ENCODE measurements around the gene PCIF1. TPM values are rescaled to one million over a fixed set of nuclear protein-coding genes. Genes with fewer than 3 reads are reported as not detected.

Gene PCIF1
- total RNA-seq, 4 donors from 2014 or later: 52.2 to 59.0 (median 53.0) TPM

DNA sequence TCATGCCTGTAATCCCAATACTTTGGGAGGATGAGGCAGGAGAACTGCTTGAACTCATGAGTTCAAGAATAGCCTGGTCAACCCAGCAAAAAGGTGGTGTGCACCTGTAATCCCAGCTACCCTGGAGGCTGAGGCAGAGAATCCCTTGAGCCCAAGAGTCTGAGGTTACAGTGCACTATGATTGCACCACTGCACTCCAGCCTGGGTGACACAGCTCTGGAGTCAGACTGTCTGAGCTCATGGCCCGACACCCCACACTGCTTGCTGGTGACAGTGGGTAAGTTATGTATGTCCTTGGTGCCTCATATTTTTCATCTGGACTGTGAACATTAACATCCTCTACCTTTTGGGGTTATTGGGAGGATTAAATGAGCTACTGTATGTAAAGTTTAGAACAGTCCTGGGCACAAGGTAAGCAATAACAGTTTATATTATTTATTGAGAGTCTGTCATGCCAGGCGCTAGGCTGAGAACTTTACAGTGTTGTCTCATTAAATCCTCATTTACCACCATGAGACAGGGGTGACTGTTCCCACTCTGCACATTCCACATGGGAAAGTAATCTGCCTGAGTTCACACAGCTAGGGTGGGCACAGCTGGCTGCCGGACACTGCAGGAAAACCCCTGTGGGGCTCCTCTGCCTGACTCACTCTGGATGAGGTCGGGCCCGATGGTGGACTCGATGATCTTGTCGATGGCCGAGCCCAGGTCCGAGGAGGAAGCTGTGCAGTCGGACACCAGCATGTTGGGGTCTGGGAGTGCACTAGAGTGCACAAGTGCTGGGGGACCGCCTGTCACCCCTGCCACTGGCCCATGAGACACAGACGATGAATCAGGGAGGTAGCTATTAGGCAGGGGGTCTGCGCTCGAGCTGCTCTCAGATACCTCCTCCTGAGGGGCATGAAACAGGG lies 34.6 kb downstream of the PCIF1 start:
- peaks cover 0 to 38% (median 14%) of the 10 kb centered on the region in 4 donors for H3K4me1 ChIP-seq
- no peaks in the 10 kb centered on the region for H3K27me3 ChIP-seq
- DNase-seq (ENCODE audit: low spot score in 2 of 2): no peak
- WGBS, 2 donors: 72 to 73% methylated on average over 14 of the region's 14 CpGs
- no peak overlapping the region for H3K4me3 ChIP-seq
- peak overlapping the region in 2 of 4 donors; percentile 99 to 100 for H3K27ac ChIP-seq
- no peaks in the 10 kb centered on the region for H3K9me3 ChIP-seq
- H3K36me3 ChIP-seq: peaks cover 0 to 53% (median 14%) of the 10 kb centered on the region in 3 donors
- TF ChIP-seq EP300 (IDR thresholded peaks at IDR 0.05) (no peak), POLR2A (IDR thresholded peaks at IDR 0.05) (no peak)
- TF ChIP-seq, protein P1, sequence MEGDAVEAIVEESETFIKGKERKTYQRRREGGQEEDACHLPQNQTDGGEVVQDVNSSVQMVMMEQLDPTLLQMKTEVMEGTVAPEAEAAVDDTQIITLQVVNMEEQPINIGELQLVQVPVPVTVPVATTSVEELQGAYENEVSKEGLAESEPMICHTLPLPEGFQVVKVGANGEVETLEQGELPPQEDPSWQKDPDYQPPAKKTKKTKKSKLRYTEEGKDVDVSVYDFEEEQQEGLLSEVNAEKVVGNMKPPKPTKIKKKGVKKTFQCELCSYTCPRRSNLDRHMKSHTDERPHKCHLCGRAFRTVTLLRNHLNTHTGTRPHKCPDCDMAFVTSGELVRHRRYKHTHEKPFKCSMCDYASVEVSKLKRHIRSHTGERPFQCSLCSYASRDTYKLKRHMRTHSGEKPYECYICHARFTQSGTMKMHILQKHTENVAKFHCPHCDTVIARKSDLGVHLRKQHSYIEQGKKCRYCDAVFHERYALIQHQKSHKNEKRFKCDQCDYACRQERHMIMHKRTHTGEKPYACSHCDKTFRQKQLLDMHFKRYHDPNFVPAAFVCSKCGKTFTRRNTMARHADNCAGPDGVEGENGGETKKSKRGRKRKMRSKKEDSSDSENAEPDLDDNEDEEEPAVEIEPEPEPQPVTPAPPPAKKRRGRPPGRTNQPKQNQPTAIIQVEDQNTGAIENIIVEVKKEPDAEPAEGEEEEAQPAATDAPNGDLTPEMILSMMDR (IDR thresholded peaks at IDR 0.05): no peak

GRCh38 chr20:45969712-45970634 lies 35.5 kb downstream of the PCIF1 start:
- Histone ChIP-seq H3K4me1 (peaks cover 0 to 38% (median 14%) of the 10 kb centered on the region in 4 donors), H3K27me3 (no peaks in the 10 kb centered on the region), H3K9me3 (no peaks in the 10 kb centered on the region), H3K4me3 (peak overlapping the region in 1 of 4 donors; percentile 83), H3K36me3 (peaks cover 0 to 44% (median 12%) of the 10 kb centered on the region in 3 donors), H3K27ac (peak overlapping the region in 3 of 4 donors; percentile 99 to 100 (median 99))
- 30 to 41% methylated on average over 6 of the region's 6 CpGs for WGBS, 2 donors
- TF ChIP-seq POLR2A (IDR thresholded peaks at IDR 0.05) (no peak), EP300 (IDR thresholded peaks at IDR 0.05) (no peak)
- TF ChIP-seq, protein P1 (IDR thresholded peaks at IDR 0.05): peak; percentile 42 to 50 (median 48)
- DNase-seq (ENCODE audit: low spot score in 2 of 2): no peak

- peak in 1 of 2 donors; percentile 43 for DNase-seq (ENCODE audit: low spot score in 2 of 2)
- WGBS, 2 donors: 15 to 28% methylated on average over 17 to 23 of the region's 34 CpGs
- H3K27me3 ChIP-seq: no peaks in the 10 kb centered on the region
Observed at GRCh38 chr20:45970646-45971424, 36.4 kb downstream of the PCIF1 start.

DNA sequence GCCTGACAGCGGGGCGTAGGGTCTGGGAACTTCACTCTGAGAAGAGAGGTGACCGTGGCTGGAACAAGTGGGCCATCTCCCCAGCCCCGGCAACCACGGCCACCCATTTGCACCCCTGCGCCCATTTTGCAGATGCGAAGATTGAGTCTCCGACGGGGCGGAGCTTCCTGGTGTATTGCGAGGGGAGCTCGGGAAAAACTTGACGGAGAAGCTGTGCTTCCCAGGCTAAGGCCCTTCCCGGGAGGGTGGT lies 36.9 kb downstream of the PCIF1 start:
- Histone ChIP-seq H3K4me1 (peaks cover 0 to 38% (median 14%) of the 10 kb centered on the region in 4 donors), H3K4me3 (peak overlapping the region; percentile 64 to 86 (median 84)), H3K27ac (peak overlapping the region; percentile 99 to 100 (median 99)), H3K9me3 (no peaks in the 10 kb centered on the region), H3K36me3 (peaks cover 0 to 31% (median 12%) of the 10 kb centered on the region in 3 donors), H3K27me3 (no peaks in the 10 kb centered on the region)
- DNase-seq (ENCODE audit: low spot score in 2 of 2): no peak
- TF ChIP-seq EP300 (IDR thresholded peaks at IDR 0.05): peak in 1 of 2 donors; percentile 6
- TF ChIP-seq, protein P1 (IDR thresholded peaks at IDR 0.05): no peak
- 3 to 5% methylated on average over 11 to 12 of the region's 14 CpGs for WGBS, 2 donors

More at GRCh38 chr20:45970646-45971424, 36.4 kb downstream of the PCIF1 start:
- Histone ChIP-seq H3K9me3 (no peaks in the 10 kb centered on the region), H3K4me1 (peaks cover 0 to 38% (median 14%) of the 10 kb centered on the region in 4 donors), H3K36me3 (peaks cover 0 to 35% (median 12%) of the 10 kb centered on the region in 3 donors), H3K4me3 (peak overlapping the region; percentile 64 to 86 (median 84)), H3K27ac (peak overlapping the region; percentile 99 to 100 (median 99))
- no peak for TF ChIP-seq POLR2A (IDR thresholded peaks at IDR 0.05)
- TF ChIP-seq EP300 (IDR thresholded peaks at IDR 0.05): no peak
- TF ChIP-seq, protein P1 (IDR thresholded peaks at IDR 0.05): no peak

Data from tibial nerve (tissue), 4 donors.